Adrenal gland (tissue), 5 donors: ENCODE results near the gene ADAMTS17.

Experiments
- CTCF ChIP-seq, 6 experiments: fragments of 450-650 bp in 4 of 6; fragments of 200-600 bp in 2 of 6; sonication (generic) in 1 of 6; IDR thresholded peaks; 1 replicate in 5 of 6; 2 replicates in 1 of 6; pipeline versions ENCODE4 v1.5.1 to v1.8.0; 2016 to 2021; ENCODE audit warnings: antibody characterized with exemption in 6 of 6, mild to moderate bottlenecking in 2 of 6, moderate library complexity in 1 of 6
- POLR2A ChIP-seq, 2 donors: fragments of 450-650 bp; IDR thresholded peaks; one replicate each; pipeline ENCODE4 v1.6.1; 2017; ENCODE audit warnings: antibody characterized with exemption in 2 of 2, mild to moderate bottlenecking in 2 of 2, moderate library complexity in 1 of 2
- donor health status: DM: no; HTN: no; CAD: no.

- no peak for TF ChIP-seq CTCF (IDR thresholded peaks at IDR 0.05)
- no peak for TF ChIP-seq POLR2A (IDR thresholded peaks at IDR 0.05)
These were observed 88.9 kb downstream of the ADAMTS17 start for GRCh38 chr15:100252779-100253417.
